GM12872 (cell line): ENCODE data around the gene AGPAT1.

Experiments used
- TF ChIP-seq, protein P1 (sequence below): IDR thresholded peaks from 3 replicates; pipeline ENCODE4 v1.5.1; 2011; ENCODE audit warnings: low read depth, mild to moderate bottlenecking, low read length, moderate library complexity; ENCODE audit not compliant: insufficient read depth

Gene AGPAT1

DNA sequence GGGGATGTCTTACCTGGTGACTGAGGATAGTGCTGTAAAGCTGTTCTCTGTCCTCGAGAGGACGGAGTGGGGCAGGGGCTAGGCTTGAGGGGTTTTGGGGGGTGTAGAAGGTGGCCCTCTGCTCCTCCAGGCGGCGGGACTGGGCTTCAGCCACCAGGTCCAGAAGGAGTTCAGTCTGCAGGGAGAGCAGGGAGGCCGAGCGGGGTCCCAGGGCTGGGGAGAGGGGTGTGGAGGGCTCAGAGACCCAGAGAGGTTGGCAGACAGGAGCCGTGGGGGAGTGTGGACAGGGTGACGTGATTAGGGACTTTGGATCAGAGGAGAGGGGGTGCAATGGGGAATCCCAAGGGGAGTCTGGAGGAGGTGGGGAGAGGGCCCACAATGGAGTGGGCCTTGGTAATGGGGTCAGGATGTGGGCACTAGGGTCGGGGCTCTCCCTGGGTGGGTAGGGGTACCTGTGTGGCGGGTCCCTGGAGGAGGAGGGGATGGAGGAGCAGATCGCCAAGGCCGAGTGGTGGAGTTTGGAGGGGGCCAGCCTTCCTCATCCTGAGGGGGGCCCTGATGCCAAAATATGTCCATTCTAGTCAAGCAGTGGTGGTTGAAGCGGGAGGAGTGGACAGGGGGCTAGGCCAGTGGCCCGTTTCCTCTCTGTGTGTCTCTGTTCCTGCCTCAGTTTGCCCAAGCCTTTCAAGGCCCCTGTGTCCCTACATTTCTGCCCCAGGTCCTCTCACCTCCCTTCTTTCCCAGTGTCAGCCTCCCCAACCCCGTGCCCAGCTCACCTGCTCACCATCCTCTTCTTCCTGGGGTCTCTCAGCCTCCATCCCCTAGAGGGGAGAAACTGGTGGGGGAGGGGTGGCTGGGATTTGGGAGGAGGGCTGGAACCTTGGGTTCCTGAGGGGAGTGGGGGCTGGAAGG is 16.1 kb upstream of the AGPAT1 start:
- TF ChIP-seq, protein P1, sequence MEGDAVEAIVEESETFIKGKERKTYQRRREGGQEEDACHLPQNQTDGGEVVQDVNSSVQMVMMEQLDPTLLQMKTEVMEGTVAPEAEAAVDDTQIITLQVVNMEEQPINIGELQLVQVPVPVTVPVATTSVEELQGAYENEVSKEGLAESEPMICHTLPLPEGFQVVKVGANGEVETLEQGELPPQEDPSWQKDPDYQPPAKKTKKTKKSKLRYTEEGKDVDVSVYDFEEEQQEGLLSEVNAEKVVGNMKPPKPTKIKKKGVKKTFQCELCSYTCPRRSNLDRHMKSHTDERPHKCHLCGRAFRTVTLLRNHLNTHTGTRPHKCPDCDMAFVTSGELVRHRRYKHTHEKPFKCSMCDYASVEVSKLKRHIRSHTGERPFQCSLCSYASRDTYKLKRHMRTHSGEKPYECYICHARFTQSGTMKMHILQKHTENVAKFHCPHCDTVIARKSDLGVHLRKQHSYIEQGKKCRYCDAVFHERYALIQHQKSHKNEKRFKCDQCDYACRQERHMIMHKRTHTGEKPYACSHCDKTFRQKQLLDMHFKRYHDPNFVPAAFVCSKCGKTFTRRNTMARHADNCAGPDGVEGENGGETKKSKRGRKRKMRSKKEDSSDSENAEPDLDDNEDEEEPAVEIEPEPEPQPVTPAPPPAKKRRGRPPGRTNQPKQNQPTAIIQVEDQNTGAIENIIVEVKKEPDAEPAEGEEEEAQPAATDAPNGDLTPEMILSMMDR, result no peak

DNA sequence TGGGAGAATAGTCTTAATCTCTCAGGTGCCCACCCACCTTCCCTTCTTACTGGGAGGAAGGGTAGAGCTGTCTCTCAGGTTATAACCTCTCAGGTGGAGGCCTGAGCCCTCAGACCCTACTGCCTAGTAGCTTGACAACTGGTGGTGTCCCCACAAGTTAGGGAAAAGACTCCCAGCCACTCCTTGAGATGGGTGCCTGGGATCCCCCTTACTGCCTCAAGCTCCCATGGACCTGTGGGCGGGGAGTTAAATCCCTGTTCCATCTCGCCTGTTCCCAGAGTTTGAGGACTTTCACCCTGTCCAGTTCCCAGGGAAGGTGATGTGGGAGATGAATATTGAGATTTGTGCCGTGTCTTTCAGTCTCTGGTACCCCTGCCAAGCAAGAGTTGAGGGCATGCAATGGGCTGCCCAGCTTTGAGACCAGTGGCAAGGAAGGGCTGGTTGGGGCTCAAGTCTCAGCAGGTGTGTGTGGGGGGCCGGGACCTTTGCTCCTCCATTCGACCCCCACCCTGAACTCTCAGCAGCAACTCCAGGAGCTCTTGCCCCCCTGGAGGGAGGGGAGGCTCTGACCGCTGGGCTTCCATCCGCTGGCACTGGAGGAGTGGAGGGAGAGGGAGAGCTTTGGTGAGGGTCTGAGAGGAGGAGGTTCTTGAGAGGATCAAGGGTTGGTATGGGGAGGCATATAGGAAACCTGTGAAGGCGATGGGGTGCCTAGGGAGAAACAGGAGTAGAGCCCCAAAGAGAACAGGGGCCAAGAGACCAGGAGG is 15.2 kb upstream of the AGPAT1 start:
- TF ChIP-seq, protein P1, result no peak

DNA sequence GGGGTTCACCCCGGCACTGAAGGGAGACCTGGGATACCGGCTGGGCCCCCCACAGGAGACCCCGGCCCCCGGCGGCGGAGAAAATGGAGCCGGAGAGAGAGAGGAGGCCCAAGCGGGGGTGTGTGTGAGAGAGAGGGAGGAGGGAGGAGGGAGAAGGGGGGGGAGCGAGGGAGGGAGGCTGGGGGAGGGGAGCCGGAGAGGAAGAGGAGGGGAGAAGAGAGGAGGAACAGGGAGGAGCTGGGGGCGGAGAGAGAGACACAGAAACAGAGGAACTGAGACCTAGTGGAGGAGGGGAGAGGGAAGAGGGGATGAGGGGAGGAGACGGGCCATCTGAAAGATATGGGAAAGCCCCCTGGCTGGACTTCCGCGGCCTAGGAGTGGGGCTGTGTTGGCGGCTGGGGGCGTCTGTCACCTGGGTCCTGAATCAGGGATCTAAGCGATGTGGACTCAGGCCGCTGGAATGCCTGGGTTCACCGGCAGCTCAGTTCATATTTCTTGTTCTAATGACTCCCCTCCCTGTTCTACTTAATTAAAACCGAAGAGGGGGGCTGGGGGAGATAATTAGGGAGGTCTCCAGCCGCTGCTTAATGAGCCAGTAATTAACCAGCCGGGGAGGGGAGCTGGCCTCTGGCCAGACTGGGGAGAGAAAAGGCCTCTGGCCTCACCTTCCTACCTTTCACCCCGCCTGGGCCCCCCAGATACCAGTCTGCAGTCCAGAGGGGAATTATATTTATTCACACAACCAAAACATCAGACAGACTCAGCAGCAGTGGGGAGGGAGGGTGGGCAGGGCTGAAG is 14.4 kb upstream of the AGPAT1 start, which contains the start of gene PBX2:
PBX2 (minus strand) TSS at position 149 of the 798 bp plus-strand sequence. CDS start 287 bp downstream, outside the sequence.
- TF ChIP-seq, protein P1, result no peak

DNA sequence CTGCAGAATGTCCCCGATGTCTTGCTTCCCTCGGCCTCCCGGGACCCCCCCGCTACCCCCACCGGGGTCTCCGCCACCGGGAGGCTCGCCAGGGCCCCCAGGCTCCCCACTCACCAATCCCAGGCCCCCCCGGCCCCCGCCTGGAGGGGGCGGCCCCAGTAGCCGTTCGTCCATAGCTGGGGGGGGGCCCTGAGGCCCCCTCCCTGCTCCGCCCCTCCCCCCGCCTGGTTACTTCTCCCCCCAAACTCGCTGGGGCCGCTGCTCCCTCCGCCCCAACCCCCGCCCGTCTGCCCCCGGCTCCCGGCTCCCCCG is 13.8 kb upstream of the AGPAT1 start:
- TF ChIP-seq, protein P1, result no peak

DNA sequence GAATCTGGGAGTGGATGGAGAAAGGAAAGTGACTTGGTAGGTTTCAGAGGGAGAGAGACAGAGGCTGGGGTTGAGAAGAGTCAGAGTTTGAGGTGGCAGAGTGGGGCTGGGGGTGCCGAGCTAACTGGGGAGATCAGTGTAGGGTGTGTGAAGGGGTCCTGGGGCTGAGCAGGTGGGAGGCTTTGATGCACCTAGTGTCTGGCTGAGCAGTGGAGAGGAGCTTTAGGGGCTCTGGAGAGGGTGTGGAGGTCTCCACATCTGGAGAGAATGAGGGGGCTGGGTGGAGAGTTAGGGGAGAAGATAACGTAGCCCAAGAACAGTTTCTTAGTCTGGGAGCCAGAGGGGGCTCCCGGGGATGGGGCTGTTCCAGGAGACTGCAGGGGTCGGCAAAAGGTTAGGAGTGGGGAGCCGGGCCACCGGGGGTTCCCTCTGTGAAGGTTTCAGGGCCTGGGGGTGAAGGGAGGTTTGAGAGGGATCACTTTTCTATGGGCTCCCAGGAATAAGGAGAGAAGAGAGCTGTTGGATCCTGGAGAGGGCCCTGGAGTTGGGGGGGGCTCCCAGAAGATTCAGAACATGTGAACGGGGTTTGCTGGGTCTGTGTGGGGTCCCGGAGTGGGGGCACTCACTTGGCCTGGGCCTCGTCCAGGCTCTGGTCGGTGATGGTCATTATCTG is 13.3 kb upstream of the AGPAT1 start:
- TF ChIP-seq, protein P1, result no peak

DNA sequence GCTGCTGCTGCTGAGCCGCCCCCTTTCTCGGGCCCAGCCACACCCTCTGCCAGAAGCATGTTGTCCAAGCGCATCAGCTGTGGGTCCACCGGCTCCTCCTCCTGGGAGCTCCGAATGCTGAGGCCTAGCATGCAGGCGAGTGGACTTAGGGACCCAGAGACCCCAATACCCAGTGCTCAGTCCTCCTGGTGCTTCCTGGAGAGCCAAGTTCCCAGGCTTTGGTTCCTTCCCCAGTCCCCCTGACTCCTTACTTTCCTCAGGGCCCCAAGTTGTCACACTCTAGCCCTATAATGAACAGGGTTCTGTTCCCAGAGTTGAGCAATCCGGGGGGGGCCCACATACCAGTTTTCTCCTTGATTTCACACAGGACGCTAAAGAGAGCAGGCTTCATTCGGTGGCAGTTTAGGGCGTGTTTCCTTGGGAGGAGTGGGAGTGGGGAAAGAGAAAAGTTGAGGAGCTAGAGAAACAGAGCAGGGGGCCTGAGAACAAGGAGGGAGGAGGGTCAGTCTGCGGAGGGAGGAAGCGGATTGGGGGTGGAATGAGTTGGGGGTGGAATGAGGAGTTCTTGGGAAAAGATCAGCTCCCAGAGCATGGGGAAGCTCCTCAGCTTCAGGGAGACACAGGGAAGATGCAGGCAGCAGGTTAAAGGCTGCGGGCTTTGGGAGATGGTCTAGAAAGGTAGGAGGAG is 12.6 kb upstream of the AGPAT1 start:
- TF ChIP-seq, protein P1, result no peak
